ENCODE data around the gene MYOM3. TPM values are rescaled to one million over a fixed set of nuclear protein-coding genes. Genes with fewer than 3 reads are reported as not detected.

Gene MYOM3
- total and polyA plus RNA-seq, 2 of the 13 experiments (the other 11 are each of a cell fraction or from before 2014, with no cell fraction given), result 5.8 to 15.3 TPM

DNA sequence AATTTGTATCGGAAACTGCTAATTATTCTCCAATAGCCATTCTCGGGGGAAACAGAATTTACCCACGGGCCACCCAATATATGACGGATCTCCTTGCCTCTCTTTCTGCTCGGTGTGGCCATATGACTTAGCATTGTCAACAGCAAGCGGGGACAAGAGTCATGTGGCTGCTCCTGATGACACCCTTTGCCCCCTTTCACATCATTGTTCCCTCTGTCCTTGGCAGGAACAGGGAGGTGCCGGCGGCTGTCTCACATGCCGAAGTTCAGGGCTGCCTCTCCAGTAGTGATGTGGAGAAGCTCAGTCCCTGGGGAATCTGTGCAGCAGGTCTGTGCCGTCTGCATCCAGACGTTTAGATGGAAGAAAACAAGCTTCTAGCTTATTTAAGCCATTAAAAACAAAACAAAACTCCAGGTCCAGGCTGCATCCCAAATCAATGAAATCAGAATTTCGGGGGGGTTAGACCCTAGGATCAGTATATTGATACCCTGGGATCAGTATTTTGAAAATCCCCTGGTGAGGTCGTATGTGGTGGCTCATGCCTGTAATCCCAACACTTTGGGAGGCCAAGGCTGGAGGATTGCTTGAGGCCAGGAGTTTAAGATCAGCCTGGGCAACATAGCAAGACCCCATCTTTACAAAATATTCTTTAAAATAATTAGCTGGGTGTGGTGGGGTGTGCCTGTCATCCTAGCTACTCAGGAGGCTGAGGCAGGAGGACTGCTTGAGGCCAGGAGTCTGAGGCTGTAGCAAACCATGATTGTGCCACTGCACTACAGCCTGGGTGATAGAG lies 10.8 kb downstream of the MYOM3 start (continued):
- TF ChIP-seq, protein P1, sequence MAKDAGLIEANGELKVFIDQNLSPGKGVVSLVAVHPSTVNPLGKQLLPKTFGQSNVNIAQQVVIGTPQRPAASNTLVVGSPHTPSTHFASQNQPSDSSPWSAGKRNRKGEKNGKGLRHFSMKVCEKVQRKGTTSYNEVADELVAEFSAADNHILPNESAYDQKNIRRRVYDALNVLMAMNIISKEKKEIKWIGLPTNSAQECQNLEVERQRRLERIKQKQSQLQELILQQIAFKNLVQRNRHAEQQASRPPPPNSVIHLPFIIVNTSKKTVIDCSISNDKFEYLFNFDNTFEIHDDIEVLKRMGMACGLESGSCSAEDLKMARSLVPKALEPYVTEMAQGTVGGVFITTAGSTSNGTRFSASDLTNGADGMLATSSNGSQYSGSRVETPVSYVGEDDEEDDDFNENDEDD (CRISPR knock-in tag; IDR thresholded peaks at IDR 0.05; ENCODE audit: borderline replicate concordance), result peak; percentile 56; the same call in 1 of the 2 replicates
- peak; percentile 27; the same call in 1 of the 2 replicates for TF ChIP-seq KAT8 (CRISPR knock-in tag; IDR thresholded peaks at IDR 0.05)
- TF ChIP-seq HOXA3 (CRISPR knock-in tag; IDR thresholded peaks at IDR 0.05), result peak; percentile 43; the same call in 1 of the 2 replicates
- TF ChIP-seq, protein P2, sequence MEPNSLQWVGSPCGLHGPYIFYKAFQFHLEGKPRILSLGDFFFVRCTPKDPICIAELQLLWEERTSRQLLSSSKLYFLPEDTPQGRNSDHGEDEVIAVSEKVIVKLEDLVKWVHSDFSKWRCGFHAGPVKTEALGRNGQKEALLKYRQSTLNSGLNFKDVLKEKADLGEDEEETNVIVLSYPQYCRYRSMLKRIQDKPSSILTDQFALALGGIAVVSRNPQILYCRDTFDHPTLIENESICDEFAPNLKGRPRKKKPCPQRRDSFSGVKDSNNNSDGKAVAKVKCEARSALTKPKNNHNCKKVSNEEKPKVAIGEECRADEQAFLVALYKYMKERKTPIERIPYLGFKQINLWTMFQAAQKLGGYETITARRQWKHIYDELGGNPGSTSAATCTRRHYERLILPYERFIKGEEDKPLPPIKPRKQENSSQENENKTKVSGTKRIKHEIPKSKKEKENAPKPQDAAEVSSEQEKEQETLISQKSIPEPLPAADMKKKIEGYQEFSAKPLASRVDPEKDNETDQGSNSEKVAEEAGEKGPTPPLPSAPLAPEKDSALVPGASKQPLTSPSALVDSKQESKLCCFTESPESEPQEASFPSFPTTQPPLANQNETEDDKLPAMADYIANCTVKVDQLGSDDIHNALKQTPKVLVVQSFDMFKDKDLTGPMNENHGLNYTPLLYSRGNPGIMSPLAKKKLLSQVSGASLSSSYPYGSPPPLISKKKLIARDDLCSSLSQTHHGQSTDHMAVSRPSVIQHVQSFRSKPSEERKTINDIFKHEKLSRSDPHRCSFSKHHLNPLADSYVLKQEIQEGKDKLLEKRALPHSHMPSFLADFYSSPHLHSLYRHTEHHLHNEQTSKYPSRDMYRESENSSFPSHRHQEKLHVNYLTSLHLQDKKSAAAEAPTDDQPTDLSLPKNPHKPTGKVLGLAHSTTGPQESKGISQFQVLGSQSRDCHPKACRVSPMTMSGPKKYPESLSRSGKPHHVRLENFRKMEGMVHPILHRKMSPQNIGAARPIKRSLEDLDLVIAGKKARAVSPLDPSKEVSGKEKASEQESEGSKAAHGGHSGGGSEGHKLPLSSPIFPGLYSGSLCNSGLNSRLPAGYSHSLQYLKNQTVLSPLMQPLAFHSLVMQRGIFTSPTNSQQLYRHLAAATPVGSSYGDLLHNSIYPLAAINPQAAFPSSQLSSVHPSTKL (CRISPR knock-in tag; IDR thresholded peaks at IDR 0.05), result peak; percentile 59
- TF ChIP-seq HNF4G (IDR thresholded peaks at IDR 0.05; ENCODE audit: borderline replicate concordance, low read depth, low read length), result no peak
- TF ChIP-seq HNF4G (CRISPR knock-in tag; IDR thresholded peaks at IDR 0.05; ENCODE audit: borderline replicate concordance, low read depth), result peak; percentile 27; the same call in 1 of the 2 replicates
- 0 out of 2 replicates have a peak, but pooled peaks have one; percentile 27 for TF ChIP-seq MTA1 (CRISPR knock-in tag; IDR thresholded peaks at IDR 0.05; ENCODE audit: borderline replicate concordance)
- TF ChIP-seq, protein P3, sequence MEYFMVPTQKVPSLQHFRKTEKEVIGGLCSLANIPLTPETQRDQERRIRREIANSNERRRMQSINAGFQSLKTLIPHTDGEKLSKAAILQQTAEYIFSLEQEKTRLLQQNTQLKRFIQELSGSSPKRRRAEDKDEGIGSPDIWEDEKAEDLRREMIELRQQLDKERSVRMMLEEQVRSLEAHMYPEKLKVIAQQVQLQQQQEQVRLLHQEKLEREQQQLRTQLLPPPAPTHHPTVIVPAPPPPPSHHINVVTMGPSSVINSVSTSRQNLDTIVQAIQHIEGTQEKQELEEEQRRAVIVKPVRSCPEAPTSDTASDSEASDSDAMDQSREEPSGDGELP (IDR thresholded peaks at IDR 0.05; ENCODE audit: borderline replicate concordance, low read depth), result peak; percentile 55; the same call in 1 of the 2 replicates
- TF ChIP-seq NCOA2 (CRISPR knock-in tag; IDR thresholded peaks at IDR 0.05), result 0 out of 2 replicates have a peak, but pooled peaks have one; percentile 10
- peak; percentile 95 for TF ChIP-seq SOX5 (CRISPR knock-in tag; IDR thresholded peaks at IDR 0.05; ENCODE audit: borderline replicate concordance)

Data from HepG2 (cell line).